ENCODE measurements around the gene LAMC3.

DNA sequence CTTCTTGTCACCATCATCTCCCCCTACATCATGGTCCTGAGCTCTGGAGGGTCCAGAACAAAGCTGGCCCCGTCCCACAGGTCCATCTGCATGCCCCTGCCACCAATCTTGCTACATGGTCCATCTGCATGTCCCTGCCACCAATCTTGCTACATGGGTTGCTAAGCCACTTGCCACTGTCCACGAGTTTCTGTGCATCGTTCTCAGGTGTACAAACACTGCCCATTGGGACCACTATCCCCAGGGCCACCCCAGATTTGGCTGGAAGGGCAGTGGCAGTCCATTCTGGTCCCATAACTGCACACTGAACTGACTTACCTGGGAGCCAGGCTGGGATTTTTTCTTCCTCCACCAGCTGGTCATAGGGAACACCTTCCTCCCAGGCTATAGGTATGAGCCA, 8.0 kb upstream of the LAMC3 start:
- TF ChIP-seq, protein P1, sequence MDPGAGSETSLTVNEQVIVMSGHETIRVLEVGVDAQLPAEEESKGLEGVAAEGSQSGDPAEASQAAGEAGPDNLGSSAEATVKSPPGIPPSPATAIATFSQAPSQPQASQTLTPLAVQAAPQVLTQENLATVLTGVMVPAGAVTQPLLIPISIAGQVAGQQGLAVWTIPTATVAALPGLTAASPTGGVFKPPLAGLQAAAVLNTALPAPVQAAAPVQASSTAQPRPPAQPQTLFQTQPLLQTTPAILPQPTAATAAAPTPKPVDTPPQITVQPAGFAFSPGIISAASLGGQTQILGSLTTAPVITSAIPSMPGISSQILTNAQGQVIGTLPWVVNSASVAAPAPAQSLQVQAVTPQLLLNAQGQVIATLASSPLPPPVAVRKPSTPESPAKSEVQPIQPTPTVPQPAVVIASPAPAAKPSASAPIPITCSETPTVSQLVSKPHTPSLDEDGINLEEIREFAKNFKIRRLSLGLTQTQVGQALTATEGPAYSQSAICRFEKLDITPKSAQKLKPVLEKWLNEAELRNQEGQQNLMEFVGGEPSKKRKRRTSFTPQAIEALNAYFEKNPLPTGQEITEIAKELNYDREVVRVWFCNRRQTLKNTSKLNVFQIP (CRISPR knock-in tag; IDR thresholded peaks at IDR 0.05; ENCODE audit: borderline replicate concordance, low read depth), result no peak
- TF ChIP-seq, protein P2, sequence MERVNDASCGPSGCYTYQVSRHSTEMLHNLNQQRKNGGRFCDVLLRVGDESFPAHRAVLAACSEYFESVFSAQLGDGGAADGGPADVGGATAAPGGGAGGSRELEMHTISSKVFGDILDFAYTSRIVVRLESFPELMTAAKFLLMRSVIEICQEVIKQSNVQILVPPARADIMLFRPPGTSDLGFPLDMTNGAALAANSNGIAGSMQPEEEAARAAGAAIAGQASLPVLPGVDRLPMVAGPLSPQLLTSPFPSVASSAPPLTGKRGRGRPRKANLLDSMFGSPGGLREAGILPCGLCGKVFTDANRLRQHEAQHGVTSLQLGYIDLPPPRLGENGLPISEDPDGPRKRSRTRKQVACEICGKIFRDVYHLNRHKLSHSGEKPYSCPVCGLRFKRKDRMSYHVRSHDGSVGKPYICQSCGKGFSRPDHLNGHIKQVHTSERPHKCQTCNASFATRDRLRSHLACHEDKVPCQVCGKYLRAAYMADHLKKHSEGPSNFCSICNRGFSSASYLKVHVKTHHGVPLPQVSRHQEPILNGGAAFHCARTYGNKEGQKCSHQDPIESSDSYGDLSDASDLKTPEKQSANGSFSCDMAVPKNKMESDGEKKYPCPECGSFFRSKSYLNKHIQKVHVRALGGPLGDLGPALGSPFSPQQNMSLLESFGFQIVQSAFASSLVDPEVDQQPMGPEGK (CRISPR knock-in tag; IDR thresholded peaks at IDR 0.05; ENCODE audit: borderline replicate concordance), result no peak
- TF ChIP-seq ZFP30 (CRISPR knock-in tag; IDR thresholded peaks at IDR 0.05) (no peak), BACH2 (CRISPR knock-in tag; IDR thresholded peaks at IDR 0.05; ENCODE audit: borderline replicate concordance) (no peak), RARB (CRISPR knock-in tag; IDR thresholded peaks at IDR 0.05) (no peak), TCF4 (CRISPR knock-in tag; IDR thresholded peaks at IDR 0.05; ENCODE audit: borderline replicate concordance) (no peak), ZNF565 (CRISPR knock-in tag; conservative IDR thresholded peaks at IDR 0.05; ENCODE audit: low read depth) (no peak), ISL1 (CRISPR knock-in tag; IDR thresholded peaks at IDR 0.05) (no peak), TOX (CRISPR knock-in tag; IDR thresholded peaks at IDR 0.05; ENCODE audit: borderline replicate concordance) (no peak), ARNTL (CRISPR knock-in tag; IDR thresholded peaks at IDR 0.05; ENCODE audit: borderline replicate concordance, low read depth) (no peak), ZNF8 (CRISPR knock-in tag; IDR thresholded peaks at IDR 0.05) (no peak)
- TF ChIP-seq, protein P3, sequence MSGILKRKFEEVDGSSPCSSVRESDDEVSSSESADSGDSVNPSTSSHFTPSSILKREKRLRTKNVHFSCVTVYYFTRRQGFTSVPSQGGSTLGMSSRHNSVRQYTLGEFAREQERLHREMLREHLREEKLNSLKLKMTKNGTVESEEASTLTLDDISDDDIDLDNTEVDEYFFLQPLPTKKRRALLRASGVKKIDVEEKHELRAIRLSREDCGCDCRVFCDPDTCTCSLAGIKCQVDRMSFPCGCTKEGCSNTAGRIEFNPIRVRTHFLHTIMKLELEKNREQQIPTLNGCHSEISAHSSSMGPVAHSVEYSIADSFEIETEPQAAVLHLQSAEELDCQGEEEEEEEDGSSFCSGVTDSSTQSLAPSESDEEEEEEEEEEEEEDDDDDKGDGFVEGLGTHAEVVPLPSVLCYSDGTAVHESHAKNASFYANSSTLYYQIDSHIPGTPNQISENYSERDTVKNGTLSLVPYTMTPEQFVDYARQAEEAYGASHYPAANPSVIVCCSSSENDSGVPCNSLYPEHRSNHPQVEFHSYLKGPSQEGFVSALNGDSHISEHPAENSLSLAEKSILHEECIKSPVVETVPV (CRISPR knock-in tag; IDR thresholded peaks at IDR 0.05), result no peak
